Prostate gland (tissue), 2 donors: ENCODE results near the gene CIB1.

Source experiments
- CTCF ChIP-seq, 4 experiments: fragments of 200-600 bp in 2 of 4; fragments of 450-650 bp in 2 of 4; sonication (generic) in 2 of 4; IDR thresholded peaks; 1 replicate in 3 of 4; 2 replicates in 1 of 4; pipeline ENCODE4 v1.5.1; 2016 to 2019; ENCODE audit warnings: antibody characterized with exemption in 4 of 4, mild to moderate bottlenecking in 2 of 4, moderate library complexity in 2 of 4
- POLR2AphosphoS5 ChIP-seq: sonication (generic); formaldehyde crosslinking; IDR thresholded peaks from one replicate; pipeline ENCODE4 v1.6.1; 2017; ENCODE audit warnings: antibody characterized with exemption

GRCh38 chr15:90189781-90190467 lies 43.8 kb downstream of the CIB1 start:
- TF ChIP-seq CTCF (IDR thresholded peaks at IDR 0.05) (no peak), POLR2AphosphoS5 (no peak)
